HUDEP-2 (cell line): Measurements from ENCODE around the gene ZNF574.

Source experiments
- DNase-seq, 76 experiments: peaks; one replicate each; lab custom pipeline; 2025; ENCODE audit not compliant: unreplicated experiment in 76 of 76; lab: John Stamatoyannopoulos, UW

The ZNF574 gene

DNA sequence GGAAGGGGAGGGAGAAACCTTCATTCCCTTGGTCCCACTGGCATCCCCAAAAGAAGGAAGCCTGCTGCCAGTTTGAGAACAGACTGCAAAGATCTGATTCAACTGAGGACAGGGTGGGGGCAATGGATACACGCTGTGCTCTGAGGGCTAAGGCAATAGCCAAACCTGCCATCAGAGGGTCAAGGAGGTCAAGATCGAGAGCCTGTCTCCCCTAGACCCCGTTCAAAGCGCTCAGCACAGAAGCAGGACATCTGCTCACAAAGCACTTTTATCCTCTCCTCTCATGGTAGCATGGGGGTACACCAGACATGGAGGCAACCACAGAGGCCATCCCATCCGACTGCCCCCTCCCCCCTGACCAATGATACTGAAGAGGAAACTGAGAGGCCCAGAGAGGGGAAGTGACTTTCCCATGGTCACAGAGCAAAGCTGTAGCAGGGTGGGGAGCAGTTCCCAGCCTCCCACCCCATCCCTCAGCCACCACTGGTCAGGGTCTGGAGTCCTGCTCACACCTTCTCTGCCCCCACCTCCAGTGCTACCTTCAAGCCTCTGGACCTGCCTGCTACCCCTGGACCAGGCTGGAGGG is 45.2 kb downstream of the ZNF574 start:
- no peak for DNase-seq

DNA sequence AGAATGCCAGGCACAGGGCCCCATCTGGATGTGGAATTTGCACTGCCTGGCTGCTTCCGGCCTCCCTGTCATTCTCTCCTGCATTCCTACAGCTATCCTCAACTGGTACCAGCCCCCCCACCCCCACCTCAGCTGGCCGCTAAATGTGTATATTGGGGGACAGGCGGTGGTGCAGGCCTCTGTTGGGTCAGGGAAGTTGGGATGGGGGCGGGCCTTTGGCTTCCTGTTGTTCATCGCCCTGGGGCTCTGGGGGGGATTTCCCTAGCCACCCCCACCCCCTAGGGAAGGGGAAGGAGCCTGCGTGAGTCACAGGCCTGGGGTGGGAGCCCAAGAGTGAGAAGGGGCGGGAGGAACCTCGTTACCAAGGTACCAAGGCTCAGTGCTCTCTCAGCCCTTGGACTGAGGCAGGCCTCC is 45.7 kb downstream of the ZNF574 start:
- no peak for DNase-seq

DNA sequence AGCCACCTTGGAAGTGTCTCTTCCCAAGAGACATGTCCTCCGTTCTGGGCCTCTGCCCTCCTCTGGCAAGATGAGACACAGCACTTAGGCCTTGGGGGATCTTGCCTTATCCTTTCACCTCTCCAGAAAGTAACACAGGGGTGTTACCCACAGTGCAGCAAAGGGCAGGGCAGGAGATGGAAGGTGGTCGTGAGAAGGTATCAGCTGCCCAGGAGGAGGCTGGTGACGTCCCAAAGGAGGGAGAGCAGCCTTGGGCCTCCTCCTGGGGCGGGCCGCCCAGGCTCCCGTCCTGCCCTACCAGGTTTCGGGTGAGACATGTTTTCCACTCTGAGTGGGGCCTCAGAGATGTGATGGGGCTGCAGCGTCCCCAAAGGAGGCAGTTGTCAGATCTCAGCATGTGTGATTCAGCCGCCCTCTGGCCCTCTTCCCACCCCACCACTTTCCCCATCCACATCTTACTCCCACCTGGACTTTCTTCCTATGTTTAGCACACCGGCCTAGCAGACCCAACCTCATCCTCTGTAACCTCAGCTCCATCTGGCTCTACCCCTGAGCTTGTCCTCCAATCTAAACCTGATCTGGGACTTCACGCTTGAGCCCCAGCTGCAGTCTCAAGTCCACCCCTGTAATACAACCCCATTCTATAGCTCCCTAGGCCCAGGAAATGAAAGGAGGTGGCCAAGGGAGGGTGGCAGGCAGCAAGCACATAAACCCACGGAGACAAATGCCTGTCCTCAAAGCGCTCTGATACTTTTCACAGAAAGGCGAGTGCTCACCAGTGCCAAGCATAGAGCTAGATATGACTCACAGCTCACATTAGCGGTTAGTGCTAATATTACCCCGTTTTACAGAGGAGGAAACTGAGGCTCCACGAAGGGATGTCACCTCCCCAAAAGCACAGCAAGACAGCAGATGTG is 47.0 kb downstream of the ZNF574 start:
- no peak for DNase-seq

DNA sequence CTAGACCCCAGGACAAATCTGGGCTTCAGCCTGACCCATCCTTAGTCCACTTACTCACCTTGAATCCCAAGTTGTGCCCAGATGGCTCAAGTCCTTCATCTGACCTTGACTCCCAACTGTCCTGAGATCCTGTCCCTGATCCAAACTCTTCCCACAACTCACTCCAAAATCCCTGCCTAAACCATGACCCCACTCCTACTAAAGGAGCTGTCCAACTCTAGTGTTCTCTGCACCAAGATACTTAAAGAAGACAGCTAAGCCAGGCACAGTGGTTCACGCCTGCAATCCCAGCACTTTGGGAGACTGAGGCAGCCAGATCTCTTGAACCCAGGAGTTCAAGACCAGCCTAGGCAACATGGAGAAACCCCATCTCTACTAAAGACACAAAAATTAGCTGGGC is 47.8 kb downstream of the ZNF574 start:
- no peak for DNase-seq

DNA sequence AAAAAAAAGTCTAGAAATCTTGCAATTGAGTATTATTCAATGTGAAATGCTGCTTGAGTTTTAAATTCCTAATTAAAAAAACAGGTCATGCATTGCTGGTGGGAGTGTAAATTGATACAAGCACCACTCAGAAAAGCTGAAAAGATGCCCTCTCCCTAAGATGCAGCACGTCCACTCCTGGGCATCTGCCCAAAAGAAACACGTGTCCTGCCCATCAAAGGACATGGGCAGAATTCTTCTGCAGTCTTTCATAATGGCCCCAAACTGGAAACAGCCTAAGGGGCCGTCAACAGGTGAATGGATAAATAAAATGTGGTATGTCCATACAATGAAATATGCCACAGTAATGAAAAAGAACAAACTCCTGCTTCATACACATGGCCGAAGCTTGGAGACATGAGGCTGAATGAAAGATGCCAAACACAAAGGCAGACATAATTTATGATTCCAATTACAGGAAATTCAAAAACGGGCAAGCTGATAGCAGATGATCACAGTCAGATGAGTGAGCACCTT is 48.5 kb downstream of the ZNF574 start:
- no peak for DNase-seq

DNA sequence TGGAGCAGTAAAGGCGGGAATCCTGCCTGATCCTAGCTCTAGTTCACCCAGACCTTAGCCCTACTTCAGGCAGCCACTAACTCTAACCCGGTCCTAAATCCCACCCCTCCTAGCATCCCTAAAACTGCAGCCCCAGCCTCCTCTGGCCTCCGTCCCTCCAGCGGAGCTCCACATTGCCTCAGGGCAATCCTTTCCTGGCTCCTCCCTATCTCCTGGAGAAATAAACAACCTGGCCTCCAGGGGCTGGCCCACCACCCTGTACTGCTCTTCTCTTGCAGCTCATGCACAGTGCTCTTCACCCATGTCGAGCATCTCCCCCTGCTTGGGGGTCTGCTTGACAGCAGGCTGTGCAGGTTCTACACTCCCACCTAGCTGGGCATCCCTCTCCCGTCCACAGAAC is 49.6 kb downstream of the ZNF574 start:
- DNase-seq: no peak

DNA sequence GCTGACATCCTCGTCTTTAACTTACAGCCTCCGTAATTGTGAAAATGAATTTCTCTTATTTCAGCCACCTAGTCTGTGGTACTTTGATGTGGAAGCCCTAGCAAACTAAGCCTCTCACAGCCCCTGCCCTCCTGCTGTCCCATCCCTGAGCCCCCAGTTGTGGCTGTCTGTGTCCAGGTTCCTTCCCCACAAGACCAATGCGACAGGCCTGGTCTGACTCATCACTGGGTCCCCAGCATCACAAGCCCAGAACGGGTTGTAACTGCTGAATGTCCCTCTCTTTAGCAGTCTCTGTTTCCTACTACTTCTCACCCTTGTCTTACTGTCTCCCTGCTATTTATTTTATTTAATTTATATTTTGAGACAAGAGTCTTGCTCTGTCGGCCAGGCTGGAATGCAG is 50.6 kb downstream of the ZNF574 start:
- no peak for DNase-seq

DNA sequence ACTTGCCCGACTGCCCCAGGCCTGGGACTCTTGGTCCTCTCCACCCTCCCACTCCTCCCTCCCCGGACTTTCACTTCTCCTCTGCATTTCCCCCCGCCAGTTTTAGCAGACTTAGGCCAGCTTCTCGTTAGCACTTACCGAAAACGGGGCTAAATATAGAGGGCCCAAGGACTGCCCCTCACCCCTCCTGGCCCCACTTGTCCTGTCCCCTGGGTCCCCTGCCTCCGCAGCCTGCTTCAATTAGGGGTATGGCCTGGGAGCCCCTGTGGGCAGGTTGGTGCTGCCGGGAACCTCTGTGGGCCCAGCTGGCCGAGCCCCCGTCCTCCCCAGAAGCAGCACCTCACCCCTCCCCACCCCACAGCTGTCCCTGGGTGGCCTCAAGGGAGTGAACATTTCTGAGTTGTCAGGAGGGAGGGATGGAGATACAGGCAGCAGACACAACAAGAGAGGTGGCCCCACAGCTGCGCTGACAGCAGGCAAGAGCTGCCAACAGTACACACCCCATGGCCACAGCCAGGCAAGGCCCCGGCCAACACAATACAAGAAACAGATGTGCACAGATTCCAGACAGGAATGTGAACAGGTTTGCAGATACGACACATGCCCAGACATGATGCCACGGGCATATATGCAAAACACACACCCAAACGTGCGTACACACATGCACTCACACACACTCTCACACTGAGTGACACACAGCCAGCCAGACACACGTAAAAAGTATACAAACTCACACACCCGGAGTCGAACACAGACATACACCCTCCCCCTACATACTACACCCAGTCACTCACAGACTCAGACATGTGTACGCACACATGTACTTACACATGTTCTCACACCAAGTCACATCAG is 53.7 kb downstream of the ZNF574 start:
- DNase-seq: no peak

DNA sequence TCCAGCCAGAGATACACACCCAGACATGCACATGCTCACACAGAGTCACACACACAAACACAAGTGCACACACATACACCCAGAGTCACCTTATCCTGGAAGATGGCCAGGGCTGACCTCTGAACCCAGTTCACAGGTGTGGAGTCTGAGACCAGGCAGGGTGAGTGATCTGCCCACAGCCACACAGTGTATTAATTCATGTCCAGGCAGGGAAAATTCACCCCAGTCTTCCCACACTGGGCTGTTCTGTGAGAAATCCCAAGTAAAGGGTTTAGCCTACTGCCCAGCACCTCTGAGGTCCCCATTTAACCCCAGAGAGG is 54.2 kb downstream of the ZNF574 start:
- peak in 1 of 76 experiments; percentile 4 for DNase-seq
